ENCODE results near the gene RAD54L.
A peak's percentile ranks its signal among the peaks of the same experiment; 100 is the strongest.

RAD54L gene

GRCh38 chr1:46302641-46303037, 55.1 kb downstream of the RAD54L start:
- Histone ChIP-seq H3K79me2 (ENCODE audit: low read length) (peaks cover 97% of the 10 kb centered on the region), H3K36me3 (replicated peaks; ENCODE audit: low read depth, low read length) (peaks cover 34% of the 10 kb centered on the region), H4K20me1 (ENCODE audit: insufficient read depth, low read length) (peaks cover 27% of the 10 kb centered on the region), H3K9ac (ENCODE audit: low read length) (peak overlapping the region; percentile 99), H3K4me1 (ENCODE audit: low read length) (peaks cover 19% of the 10 kb centered on the region), H3K9me3 (ENCODE audit: insufficient read depth, low read length) (no peaks in the 10 kb centered on the region), H3K27me3 (ENCODE audit: low read depth, low read length) (no peaks in the 10 kb centered on the region), H3K27ac (ENCODE audit: low read length) (peak overlapping the region; percentile 93), H2AFZ (ENCODE audit: low read depth, low read length) (no peak overlapping the region), H3K4me3 (ENCODE audit: low read length) (peak overlapping the region; percentile 98), H3K4me2 (ENCODE audit: low read length) (peak overlapping the region; percentile 82)
- no peak for TF ChIP-seq EZH2phosphoT487 (IDR thresholded peaks at IDR 0.05; ENCODE audit: low read depth)
- TF ChIP-seq CTCF (IDR thresholded peaks at IDR 0.05; ENCODE audit: low read depth, low read length), result no peak

GRCh38 chr1:46303038-46303871, 55.7 kb downstream of the RAD54L start, which contains the start of the genes LRRC41 and UQCRH:
Gene LRRC41 (minus strand): TSS chr1:46303616. CDS start chr1:46303322, 294 bp downstream.
Gene UQCRH (plus strand): TSS chr1:46303698. CDS start chr1:46303767, 69 bp downstream.
- no peaks in the 10 kb centered on the region for H3K9me3 ChIP-seq (ENCODE audit: insufficient read depth, low read length)
- H3K9ac ChIP-seq (ENCODE audit: low read length), result peak within 1 kb of the TSS; percentile 99
- H3K4me2 ChIP-seq (ENCODE audit: low read length), result peak within 1 kb of the TSS; percentile 82
- peaks cover 100% of the 10 kb centered on the region for H3K79me2 ChIP-seq (ENCODE audit: low read length)
- H3K27ac ChIP-seq (ENCODE audit: low read length), result peak within 1 kb of the TSS; percentile 93
- H2AFZ ChIP-seq (ENCODE audit: low read depth, low read length), result no peak within 1 kb of the TSS; the same call in 1 of the 2 replicates
- no peaks in the 10 kb centered on the region for H3K27me3 ChIP-seq (ENCODE audit: low read depth, low read length)
- H3K4me1 ChIP-seq (ENCODE audit: low read length), result peaks cover 25% of the 10 kb centered on the region
- peaks cover 35% of the 10 kb centered on the region for H3K36me3 ChIP-seq (replicated peaks; ENCODE audit: low read depth, low read length)
- H4K20me1 ChIP-seq (ENCODE audit: insufficient read depth, low read length), result peaks cover 30% of the 10 kb centered on the region
- TF ChIP-seq EZH2phosphoT487 (IDR thresholded peaks at IDR 0.05; ENCODE audit: low read depth) (no peak), CTCF (IDR thresholded peaks at IDR 0.05; ENCODE audit: low read depth, low read length) (no peak)
- H3K4me3 ChIP-seq (ENCODE audit: low read length), result peak within 1 kb of the TSS; percentile 98

- H3K27ac ChIP-seq (ENCODE audit: low read length), result peak overlapping the region; percentile 93
- H3K79me2 ChIP-seq (ENCODE audit: low read length), result peaks cover 100% of the 10 kb centered on the region
- peak overlapping the region; percentile 80 for H3K4me2 ChIP-seq (ENCODE audit: low read length)
- H3K9me3 ChIP-seq (ENCODE audit: insufficient read depth, low read length), result no peaks in the 10 kb centered on the region
- H3K9ac ChIP-seq (ENCODE audit: low read length), result peak overlapping the region; percentile 99
- TF ChIP-seq CTCF (IDR thresholded peaks at IDR 0.05; ENCODE audit: low read depth, low read length), result no peak
- no peak for TF ChIP-seq EZH2phosphoT487 (IDR thresholded peaks at IDR 0.05; ENCODE audit: low read depth)
- H3K4me3 ChIP-seq (ENCODE audit: low read length), result peak overlapping the region; percentile 98
- no peak overlapping the region for H2AFZ ChIP-seq (ENCODE audit: low read depth, low read length)
- peaks cover 38% of the 10 kb centered on the region for H3K36me3 ChIP-seq (replicated peaks; ENCODE audit: low read depth, low read length)
- H3K4me1 ChIP-seq (ENCODE audit: low read length), result peaks cover 31% of the 10 kb centered on the region
- H3K27me3 ChIP-seq (ENCODE audit: low read depth, low read length), result no peaks in the 10 kb centered on the region
- H4K20me1 ChIP-seq (ENCODE audit: insufficient read depth, low read length), result peaks cover 31% of the 10 kb centered on the region
Measured at GRCh38 chr1:46303872-46304326, 56.3 kb downstream of the RAD54L start.

GRCh38 chr1:46306159-46306530, 58.6 kb downstream of the RAD54L start:
- Histone ChIP-seq H4K20me1 (ENCODE audit: insufficient read depth, low read length) (peaks cover 39% of the 10 kb centered on the region), H3K27ac (ENCODE audit: low read length) (peak overlapping the region; percentile 65), H3K9ac (ENCODE audit: low read length) (peak overlapping the region; percentile 49), H3K4me1 (ENCODE audit: low read length) (peaks cover 32% of the 10 kb centered on the region), H3K9me3 (ENCODE audit: insufficient read depth, low read length) (no peaks in the 10 kb centered on the region), H3K79me2 (ENCODE audit: low read length) (peaks cover 100% of the 10 kb centered on the region), H3K36me3 (replicated peaks; ENCODE audit: low read depth, low read length) (peaks cover 51% of the 10 kb centered on the region), H3K4me3 (ENCODE audit: low read length) (peak overlapping the region; percentile 76), H3K27me3 (ENCODE audit: low read depth, low read length) (no peaks in the 10 kb centered on the region), H2AFZ (ENCODE audit: low read depth, low read length) (no peak overlapping the region), H3K4me2 (ENCODE audit: low read length) (peak overlapping the region; percentile 70)
- no peak for TF ChIP-seq CTCF (IDR thresholded peaks at IDR 0.05; ENCODE audit: low read depth, low read length)
- TF ChIP-seq EZH2phosphoT487 (IDR thresholded peaks at IDR 0.05; ENCODE audit: low read depth), result no peak

All from OCI-LY3 (cell line).